Activated CD8-positive, alpha-beta T cell treated with anti-CD3 and anti-CD28 coated beads for 36 hours (primary cell): Measurements from ENCODE around the gene ZSCAN25. TPM values are rescaled to one million over a fixed set of nuclear protein-coding genes. Genes with fewer than 3 reads are reported as not detected.

ENCODE experiments used
- ATAC-seq: fragments of 200-7000 bp; cut with Tn5 transposase; one replicate; pipeline ENCODE4 v1.10.0; 2021; ENCODE audit warnings: mild to moderate bottlenecking, moderate library complexity
- CTCF ChIA-PET: fragments of 350-600 bp; sonication (Branson Sonifier 250); formaldehyde crosslinking; loops from one replicate; lab custom pipeline; 2021; ENCODE audit warnings: antibody characterized with exemption; lab: Charles Lee
- POLR2A ChIA-PET: fragments of 350-600 bp; sonication (Branson Sonifier 250); formaldehyde crosslinking; loops from one replicate; lab custom pipeline; 2021; ENCODE audit warnings: antibody characterized with exemption; lab: Charles Lee
- DNase-seq: peaks from one replicate; pipeline ENCODE4 v3.0.0-alpha.2; 2020
- H3K27ac Mint-ChIP-seq: one replicate; pipeline ENCODE4 v1.8.0; 2021; ENCODE audit warnings: mild to moderate bottlenecking, mixed read lengths
- H3K27me3 Mint-ChIP-seq: one replicate; pipeline ENCODE4 v1.8.0; 2021; ENCODE audit warnings: mixed read lengths
- H3K36me3 Mint-ChIP-seq: one replicate; pipeline ENCODE4 v1.8.0; 2021; ENCODE audit warnings: low read depth, mixed read lengths
- H3K4me1 Mint-ChIP-seq: one replicate; pipeline ENCODE4 v1.8.0; 2021; ENCODE audit warnings: low read depth, mixed read lengths
- H3K4me3 Mint-ChIP-seq: one replicate; pipeline ENCODE4 v1.8.0; 2021; ENCODE audit warnings: mild to moderate bottlenecking, moderate library complexity, mixed read lengths
- H3K9me3 Mint-ChIP-seq: one replicate; pipeline ENCODE4 v1.8.0; 2021; ENCODE audit warnings: mixed read lengths
- intact Hi-C: fragments of 100-400 bp; cut with micrococcal nuclease; formaldehyde crosslinking; loops from one replicate; pipeline ENCODE4 v1.10.0; 2022
- total RNA-seq, 2 experiments: library from RNA; stranded (reverse); gene quantifications; one replicate each; pipeline ENCODE4 v1.2.3, GENCODE V29; 2021
- TF ChIP-seq, protein P1 (sequence below): fragments of 200-600 bp; IDR thresholded peaks from one replicate; pipeline ENCODE4 v1.8.0; 2022; ENCODE audit warnings: antibody characterized with exemption, mild to moderate bottlenecking

ZSCAN25 gene
- total RNA-seq, 2 experiments from 2014 or later, result 31.8 to 35.8 TPM

DNA sequence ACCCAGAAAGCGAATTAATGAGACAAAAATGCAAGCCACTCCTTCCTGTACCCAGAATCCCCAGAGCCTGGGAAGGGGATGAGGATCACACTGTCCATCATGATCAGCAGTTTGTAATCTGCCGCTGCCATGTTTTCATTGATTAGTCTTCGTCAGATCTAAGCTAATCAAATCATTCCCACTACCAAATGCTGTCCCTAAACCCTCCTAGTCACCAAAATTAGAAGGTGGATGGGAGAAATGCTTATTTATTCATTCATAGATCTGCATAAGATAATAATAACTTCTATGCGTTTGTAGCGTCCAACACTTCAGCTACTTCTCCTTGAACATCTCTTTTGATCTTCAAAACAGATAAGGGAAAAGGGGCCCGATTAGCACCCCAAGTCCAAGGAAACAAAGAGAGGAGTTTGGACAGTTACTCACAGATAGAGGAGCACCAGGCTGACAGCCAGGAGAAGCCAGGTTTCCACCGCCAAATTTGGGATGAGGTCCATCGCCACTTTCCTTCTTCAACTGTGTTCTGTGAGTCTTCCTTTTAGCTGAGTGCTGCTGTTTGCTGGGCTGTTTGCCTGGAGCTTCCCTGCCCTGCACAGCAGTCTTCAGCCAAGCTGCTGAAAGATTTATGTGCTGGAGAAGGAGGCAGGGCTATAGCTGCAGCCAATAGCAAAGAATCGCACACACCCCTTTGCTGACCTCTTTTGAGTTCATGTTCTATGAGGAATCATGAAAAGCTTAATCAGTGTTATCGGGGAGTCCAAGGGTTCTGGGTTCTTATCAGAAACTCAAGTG, 62.9 kb downstream of the ZSCAN25 start, which contains the start of gene CYP3A5:
TSS of gene CYP3A5 (minus strand) at position 597 of the 792 bp plus-strand sequence. CDS start at position 497, 100 bp downstream.
- no peak for DNase-seq
- TF ChIP-seq, protein P1, sequence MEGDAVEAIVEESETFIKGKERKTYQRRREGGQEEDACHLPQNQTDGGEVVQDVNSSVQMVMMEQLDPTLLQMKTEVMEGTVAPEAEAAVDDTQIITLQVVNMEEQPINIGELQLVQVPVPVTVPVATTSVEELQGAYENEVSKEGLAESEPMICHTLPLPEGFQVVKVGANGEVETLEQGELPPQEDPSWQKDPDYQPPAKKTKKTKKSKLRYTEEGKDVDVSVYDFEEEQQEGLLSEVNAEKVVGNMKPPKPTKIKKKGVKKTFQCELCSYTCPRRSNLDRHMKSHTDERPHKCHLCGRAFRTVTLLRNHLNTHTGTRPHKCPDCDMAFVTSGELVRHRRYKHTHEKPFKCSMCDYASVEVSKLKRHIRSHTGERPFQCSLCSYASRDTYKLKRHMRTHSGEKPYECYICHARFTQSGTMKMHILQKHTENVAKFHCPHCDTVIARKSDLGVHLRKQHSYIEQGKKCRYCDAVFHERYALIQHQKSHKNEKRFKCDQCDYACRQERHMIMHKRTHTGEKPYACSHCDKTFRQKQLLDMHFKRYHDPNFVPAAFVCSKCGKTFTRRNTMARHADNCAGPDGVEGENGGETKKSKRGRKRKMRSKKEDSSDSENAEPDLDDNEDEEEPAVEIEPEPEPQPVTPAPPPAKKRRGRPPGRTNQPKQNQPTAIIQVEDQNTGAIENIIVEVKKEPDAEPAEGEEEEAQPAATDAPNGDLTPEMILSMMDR, result no peak
- Mint-ChIP-seq H3K36me3 (peaks cover 3% of the 10 kb centered on the region), H3K9me3 (no peaks in the 10 kb centered on the region), H3K27me3 (no peaks in the 10 kb centered on the region), H3K27ac (no peak within 1 kb of the TSS), H3K4me1 (peaks cover 13% of the 10 kb centered on the region), H3K4me3 (no peak within 1 kb of the TSS)
- intact Hi-C loops, result no loop called here
- no peak for ATAC-seq
- ChIA-PET CTCF (no interaction called here), POLR2A (interaction anchor here (0.6 kb wide), 1 partner anchor 98 kb away, joined by 3 read pairs; no protein-coding TSS in a partner anchor)

Other genes starting within 250 kb of the ZSCAN25 start
- 100 to 1,000 TPM; 304 to 307 TPM for gene ARPC1B, start 242.2 kb upstream of the ZSCAN25 start, total RNA-seq
- 100 to 1,000 TPM; 160 TPM for gene PDAP1, start 208.3 kb upstream of the ZSCAN25 start, total RNA-seq
- 100 to 1,000 TPM; 118 to 124 TPM for gene BUD31, start 208.0 kb upstream of the ZSCAN25 start, total RNA-seq
- 1 to 10 TPM; 7.2 to 8.2 TPM for gene PTCD1, start 178.1 kb upstream of the ZSCAN25 start, total RNA-seq
- gene CPSF4, start 178.0 kb upstream of the ZSCAN25 start, total RNA-seq, result 10 to 100 TPM; 62.3 to 64.6 TPM
- 100 to 1,000 TPM; 416 to 417 TPM for gene ATP5MF, start 150.8 kb upstream of the ZSCAN25 start, total RNA-seq
- 10 to 100 TPM; 18.8 to 19.1 TPM for gene ZNF789, start 144.1 kb upstream of the ZSCAN25 start, total RNA-seq
- 10 to 100 TPM; 25.9 to 28.0 TPM for gene ZNF394, start 116.7 kb upstream of the ZSCAN25 start, total RNA-seq
- gene ZKSCAN5, start 112.3 kb upstream of the ZSCAN25 start, total RNA-seq, result 1 to 10 TPM; 7.6 to 7.9 TPM
- 1 to 10 TPM; 4.8 to 4.9 TPM for gene FAM200A, start 64.8 kb upstream of the ZSCAN25 start, total RNA-seq
- 10 to 100 TPM; 63.0 to 65.2 TPM for gene ZNF655, start 58.3 kb upstream of the ZSCAN25 start, total RNA-seq
- 1 to 10 TPM in 1 of 2 experiments, under 1 TPM in 1; 0.92 to 2.2 TPM for gene TMEM225B, start 18.7 kb upstream of the ZSCAN25 start, total RNA-seq
- not detected for gene CYP3A5, start 63.0 kb downstream of the ZSCAN25 start, total RNA-seq
- not detected for gene CYP3A7, start 118.2 kb downstream of the ZSCAN25 start, total RNA-seq
- not detected for gene CYP3A4, start 167.2 kb downstream of the ZSCAN25 start, total RNA-seq
- gene CYP3A43, start 211.1 kb downstream of the ZSCAN25 start, total RNA-seq, result not detected